Sigmoid colon (tissue), 7 donors: Measurements from ENCODE around the gene LGALS14. TPM values are rescaled to one million over a fixed set of nuclear protein-coding genes. Genes with fewer than 3 reads are reported as not detected.

ENCODE experiments used
- DNase-seq: peaks from one replicate; pipeline ENCODE4 v3.0.0-alpha.2; 2019
- H3K27ac ChIP-seq, 4 donors: fragments of 200-600 bp; sonication (generic); one replicate each; pipeline ENCODE4 v1.5.1; 2016 to 2019; ENCODE audit warnings: mild to moderate bottlenecking in 1 of 4
- H3K27me3 ChIP-seq, 3 donors: fragments of 200-600 bp; sonication (generic); one replicate each; pipeline ENCODE4 v1.5.1; 2019; ENCODE audit warnings: mild to moderate bottlenecking in 1 of 3
- H3K36me3 ChIP-seq, 4 donors: fragments of 200-600 bp; sonication (generic); one replicate each; pipeline ENCODE4 v1.5.1; 2016 to 2019
- H3K4me1 ChIP-seq, 4 donors: fragments of 200-600 bp; sonication (generic); one replicate each; pipeline ENCODE4 v1.5.1; 2017 to 2019
- H3K4me3 ChIP-seq, 4 donors: fragments of 200-600 bp; sonication (generic); one replicate each; pipeline ENCODE4 v1.5.1; 2017 to 2019; ENCODE audit warnings: mild to moderate bottlenecking in 2 of 4, moderate library complexity in 1 of 4
- H3K9me3 ChIP-seq, 4 donors: fragments of 200-600 bp in 3 of 4; sonication (generic) in 3 of 4; one replicate each; pipeline versions ENCODE4 v1.5.1 to v1.6.1; 2013 to 2019
- EP300 ChIP-seq, 4 donors: sonication (generic); formaldehyde crosslinking; IDR thresholded peaks; one replicate each; pipeline ENCODE4 v1.6.1; 2017; ENCODE audit warnings: antibody characterized with exemption in 4 of 4
- POLR2A ChIP-seq, 2 donors: fragments of 450-650 bp; IDR thresholded peaks; one replicate each; pipeline ENCODE4 v1.6.1; 2016; ENCODE audit warnings: antibody characterized with exemption in 2 of 2, mild to moderate bottlenecking in 2 of 2, moderate library complexity in 2 of 2
- POLR2AphosphoS5 ChIP-seq, 4 donors: sonication (generic); formaldehyde crosslinking; IDR thresholded peaks; one replicate each; pipeline ENCODE4 v1.6.1; 2017; ENCODE audit warnings: antibody characterized with exemption in 4 of 4
- WGBS, 2 donors: extraction: QIAGEN DNeasy Blood & Tissue Kit; methylation state at CpG; one replicate each; pipeline ENCODE4 v1.1.7; 2013; 5-methylcytosine and 5-hydroxymethylcytosine counted together
- intact Hi-C: fragments of 100-400 bp; cut with DNase I; formaldehyde crosslinking; loops from one replicate; pipeline ENCODE4 v1.15.1; 2023
- polyA plus RNA-seq, 3 donors: library from polyadenylated mRNA; stranded (reverse); fragments of 200-250 nt; gene quantifications; one replicate each; pipeline ENCODE4 v1.2.3, GENCODE V29; 2013
- total RNA-seq, 4 donors: library from RNA; depleted of rRNA; stranded (reverse); fragments of >200 nt; gene quantifications; one replicate each; pipeline ENCODE4 v1.1.0, GENCODE V29; 2016
- TF ChIP-seq, protein P1 (sequence below), 4 experiments: fragments of 450-650 bp in 3 of 4; fragments of 200-600 bp in 1 of 4; IDR thresholded peaks; one replicate each; pipeline ENCODE4 v1.5.1; 2016 to 2019; ENCODE audit warnings: antibody characterized with exemption in 4 of 4, mild to moderate bottlenecking in 3 of 4, moderate library complexity in 2 of 4
- donor health status: healthy with polysubstance abuse.
- donor health status: Bipolar disorder and iron deficiency.
- donor health status: healthy.

Gene LGALS14
- total and polyA plus RNA-seq, 7 donors = not detected

DNA sequence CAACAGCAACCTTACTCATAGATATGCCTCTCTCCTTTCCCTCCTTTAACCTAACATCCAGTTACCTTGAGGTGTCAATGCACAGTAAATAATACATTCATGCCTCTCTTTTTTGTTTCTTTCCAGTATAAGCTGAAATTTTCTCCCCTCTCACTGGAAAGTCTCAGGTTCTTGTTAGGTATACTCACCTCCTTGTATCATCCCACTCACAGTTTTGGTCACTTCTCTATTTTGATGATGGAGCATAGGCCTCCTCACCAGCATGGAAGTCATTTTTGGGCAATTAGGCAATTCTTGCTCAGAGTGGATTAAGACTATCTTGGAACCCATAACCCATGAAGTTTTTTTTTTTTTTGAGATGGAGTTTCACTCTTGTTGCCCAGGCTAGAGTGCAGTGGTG, 5.7 kb upstream of the LGALS14 start:
- intact Hi-C loops = no loop called here
- H3K27me3 ChIP-seq = peaks cover 0 to 10% (median 0%) of the 10 kb centered on the region in 3 donors
- no peak overlapping the region for H3K27ac ChIP-seq
- H3K4me3 ChIP-seq = no peak overlapping the region
- TF ChIP-seq POLR2A (IDR thresholded peaks at IDR 0.05) = no peak
- TF ChIP-seq, protein P1, sequence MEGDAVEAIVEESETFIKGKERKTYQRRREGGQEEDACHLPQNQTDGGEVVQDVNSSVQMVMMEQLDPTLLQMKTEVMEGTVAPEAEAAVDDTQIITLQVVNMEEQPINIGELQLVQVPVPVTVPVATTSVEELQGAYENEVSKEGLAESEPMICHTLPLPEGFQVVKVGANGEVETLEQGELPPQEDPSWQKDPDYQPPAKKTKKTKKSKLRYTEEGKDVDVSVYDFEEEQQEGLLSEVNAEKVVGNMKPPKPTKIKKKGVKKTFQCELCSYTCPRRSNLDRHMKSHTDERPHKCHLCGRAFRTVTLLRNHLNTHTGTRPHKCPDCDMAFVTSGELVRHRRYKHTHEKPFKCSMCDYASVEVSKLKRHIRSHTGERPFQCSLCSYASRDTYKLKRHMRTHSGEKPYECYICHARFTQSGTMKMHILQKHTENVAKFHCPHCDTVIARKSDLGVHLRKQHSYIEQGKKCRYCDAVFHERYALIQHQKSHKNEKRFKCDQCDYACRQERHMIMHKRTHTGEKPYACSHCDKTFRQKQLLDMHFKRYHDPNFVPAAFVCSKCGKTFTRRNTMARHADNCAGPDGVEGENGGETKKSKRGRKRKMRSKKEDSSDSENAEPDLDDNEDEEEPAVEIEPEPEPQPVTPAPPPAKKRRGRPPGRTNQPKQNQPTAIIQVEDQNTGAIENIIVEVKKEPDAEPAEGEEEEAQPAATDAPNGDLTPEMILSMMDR (IDR thresholded peaks at IDR 0.05) = no peak
- no peak for TF ChIP-seq EP300 (IDR thresholded peaks at IDR 0.05)
- no peak for TF ChIP-seq POLR2AphosphoS5 (IDR thresholded peaks at IDR 0.05)
- DNase-seq = no peak
- no peaks in the 10 kb centered on the region for H3K4me1 ChIP-seq
- H3K36me3 ChIP-seq = no peaks in the 10 kb centered on the region
- H3K9me3 ChIP-seq = no peaks in the 10 kb centered on the region

DNA sequence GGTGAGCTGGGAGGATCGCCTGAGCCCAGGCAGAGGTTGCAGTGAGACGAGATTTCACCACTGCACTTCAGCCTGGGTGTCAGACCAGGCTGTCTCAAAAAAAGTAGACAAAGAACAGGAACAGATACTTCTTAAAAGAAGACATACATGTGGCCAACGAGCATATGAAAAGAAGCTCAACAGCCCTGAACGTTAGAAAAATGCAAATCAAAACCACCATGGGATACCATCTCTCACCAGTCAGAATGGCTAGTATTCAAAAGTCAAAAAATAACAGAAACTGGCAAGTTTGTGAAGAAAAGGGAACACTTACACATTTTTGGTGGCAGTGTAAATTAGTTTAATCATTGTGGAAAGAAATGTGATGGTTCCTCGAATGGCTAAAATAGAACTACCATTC, 3.0 kb upstream of the LGALS14 start:
- DNase-seq = no peak
- H3K4me1 ChIP-seq = no peaks in the 10 kb centered on the region
- H3K36me3 ChIP-seq = no peaks in the 10 kb centered on the region
- intact Hi-C loops = no loop called here
- H3K27me3 ChIP-seq = peaks cover 0 to 10% (median 0%) of the 10 kb centered on the region in 3 donors
- WGBS, 2 donors = 67 to 81% methylated on average over 5 of the region's 5 CpGs
- no peaks in the 10 kb centered on the region for H3K9me3 ChIP-seq
- TF ChIP-seq POLR2A (IDR thresholded peaks at IDR 0.05) = no peak
- no peak overlapping the region for H3K4me3 ChIP-seq
- H3K27ac ChIP-seq = no peak overlapping the region

DNA sequence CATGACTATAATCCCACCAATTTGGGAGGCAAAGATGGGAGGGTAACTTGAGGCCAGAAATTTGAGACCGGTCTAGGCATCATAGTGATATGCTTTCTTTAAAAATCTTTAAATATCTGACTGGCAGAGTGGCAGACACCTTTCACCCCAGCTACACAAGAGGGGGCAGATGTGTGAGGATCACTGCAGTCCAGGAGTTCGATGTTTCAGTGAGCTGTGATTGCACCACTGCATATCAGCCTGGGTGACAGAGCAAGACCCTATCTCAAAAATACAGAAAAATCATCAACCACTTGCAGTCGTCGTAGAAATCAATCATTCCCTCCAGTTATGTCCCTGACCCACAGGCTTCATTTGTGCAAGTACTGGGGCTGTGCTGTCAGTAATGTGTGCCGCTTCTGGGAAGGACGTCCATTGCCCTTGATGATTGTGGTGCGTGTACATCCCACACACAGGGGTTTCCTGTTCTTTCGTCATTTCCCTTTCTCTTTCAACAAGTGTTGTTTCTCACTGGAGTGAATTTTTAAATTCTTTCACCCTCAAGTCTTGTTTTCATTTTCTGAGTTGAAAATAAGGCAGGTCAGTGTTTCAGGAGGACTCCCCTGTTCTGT, 1.4 kb downstream of the LGALS14 start:
- no peaks in the 10 kb centered on the region for H3K36me3 ChIP-seq
- TF ChIP-seq POLR2A (IDR thresholded peaks at IDR 0.05) = no peak
- TF ChIP-seq, protein P1 (IDR thresholded peaks at IDR 0.05) = no peak
- H3K4me1 ChIP-seq = no peaks in the 10 kb centered on the region
- H3K27me3 ChIP-seq = no peaks in the 10 kb centered on the region
- H3K9me3 ChIP-seq = no peaks in the 10 kb centered on the region
- H3K4me3 ChIP-seq = no peak overlapping the region
- DNase-seq = no peak
- H3K27ac ChIP-seq = no peak overlapping the region
- WGBS, 2 donors = 71 to 79% methylated on average over 8 of the region's 8 CpGs
- intact Hi-C loops = no loop called here

DNA sequence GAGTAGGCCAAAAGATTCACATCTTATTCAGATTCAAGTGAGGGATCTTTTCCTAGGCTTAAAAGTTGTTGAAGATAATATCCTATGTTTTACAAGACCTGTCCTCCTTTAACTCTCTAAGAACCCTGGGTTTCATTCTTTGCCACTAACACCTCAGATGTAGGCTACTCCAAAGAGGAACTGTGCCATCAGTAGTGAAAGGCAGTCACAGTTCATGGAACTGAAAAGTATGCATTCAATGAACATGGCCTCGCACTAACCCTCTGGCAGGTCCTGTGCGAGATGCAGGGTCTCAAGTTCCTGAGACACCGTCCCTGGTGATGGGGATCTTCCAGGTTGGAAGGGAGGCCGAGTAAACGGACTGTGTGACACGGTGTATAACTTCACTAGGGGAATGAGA, 4.3 kb downstream of the LGALS14 start:
- Histone ChIP-seq H3K9me3 (no peaks in the 10 kb centered on the region), H3K27me3 (no peaks in the 10 kb centered on the region), H3K27ac (no peak overlapping the region), H3K4me3 (no peak overlapping the region), H3K4me1 (no peaks in the 10 kb centered on the region), H3K36me3 (no peaks in the 10 kb centered on the region)
- 81 to 92% methylated on average over 6 of the region's 6 CpGs for WGBS, 2 donors
- intact Hi-C loops = no loop called here
- DNase-seq = no peak
- no peak for TF ChIP-seq POLR2AphosphoS5 (IDR thresholded peaks at IDR 0.05)
- TF ChIP-seq, protein P1 (IDR thresholded peaks at IDR 0.05) = no peak
- no peak for TF ChIP-seq EP300 (IDR thresholded peaks at IDR 0.05)
- TF ChIP-seq POLR2A (IDR thresholded peaks at IDR 0.05) = no peak

DNA sequence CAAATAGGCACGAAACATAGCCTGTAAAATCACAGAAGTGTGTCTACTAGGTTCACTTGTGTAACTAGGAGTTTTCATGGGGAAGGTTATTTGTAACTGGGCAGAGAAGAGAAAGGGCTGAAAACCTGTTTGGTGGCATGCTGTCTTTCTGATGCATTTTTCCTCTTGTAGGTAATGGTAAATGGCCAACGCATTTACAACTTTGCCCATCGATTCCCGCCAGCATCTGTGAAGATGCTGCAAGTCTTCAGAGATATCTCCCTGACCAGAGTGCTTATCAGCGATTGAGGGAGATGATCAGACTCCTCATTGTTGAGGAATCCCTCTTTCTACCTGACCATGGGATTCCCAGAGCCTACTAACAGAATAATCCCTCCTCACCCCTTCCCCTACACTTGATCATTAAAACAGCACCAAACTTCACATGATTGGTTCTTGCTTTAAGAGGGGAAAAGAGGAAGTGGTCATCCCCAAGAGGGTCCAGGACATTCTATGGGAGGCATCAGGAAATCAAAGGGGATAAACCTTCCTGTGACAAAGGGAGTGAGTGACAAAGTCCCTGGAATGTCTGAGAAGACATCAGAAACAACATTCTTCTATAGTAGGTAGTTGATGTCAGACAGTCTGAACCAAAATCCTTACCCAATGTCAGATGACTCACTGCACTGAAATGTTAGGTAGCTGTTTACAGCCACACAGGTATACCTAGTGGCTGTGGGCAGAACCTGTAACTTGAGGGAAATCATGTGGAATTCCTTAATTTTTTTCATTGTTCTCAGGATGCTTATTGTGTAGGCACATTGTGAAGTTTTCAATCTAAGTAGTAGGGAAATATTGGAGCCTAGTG, 5.0 kb downstream of the LGALS14 start:
- Histone ChIP-seq H3K27me3 (no peaks in the 10 kb centered on the region), H3K4me3 (no peak overlapping the region), H3K36me3 (no peaks in the 10 kb centered on the region), H3K4me1 (no peaks in the 10 kb centered on the region), H3K9me3 (no peaks in the 10 kb centered on the region), H3K27ac (no peak overlapping the region)
- WGBS, 2 donors = 82 to 87% methylated on average over 5 of the region's 5 CpGs
- DNase-seq = no peak
- TF ChIP-seq EP300 (IDR thresholded peaks at IDR 0.05) (no peak), POLR2A (IDR thresholded peaks at IDR 0.05) (no peak), POLR2AphosphoS5 (IDR thresholded peaks at IDR 0.05) (no peak)
- TF ChIP-seq, protein P1 (IDR thresholded peaks at IDR 0.05) = no peak
- intact Hi-C loops = no loop called here
